Astrocyte of the cerebellum (primary cell): ENCODE measurements around the gene CRYBA1.
A peak's percentile ranks its signal among the peaks of the same experiment; 100 is the strongest.

Experiments used
- DNase-seq: peaks from one replicate; pipeline ENCODE4 v3.0.0-alpha.2; 2011; ENCODE audit warnings: low read depth
- H3K4me3 ChIP-seq: 2 replicates; pipeline ENCODE4 v1.5.1; 2011; ENCODE audit warnings: mild to moderate bottlenecking, low read depth, low read length, moderate library complexity
- in situ Hi-C: cut with HindIII; loops from 2 replicates; pipeline ENCODE4 v1.10.0; 2017; ENCODE audit warnings: low sequenced_read_pairs
- TF ChIP-seq, protein P1 (sequence below): IDR thresholded peaks from 2 replicates; pipeline ENCODE4 v1.5.1; 2012; ENCODE audit warnings: low read length, low read depth, moderate library complexity, mild to moderate bottlenecking; ENCODE audit errors: missing control alignments

The CRYBA1 gene

GRCh38 chr17:29210879-29211278 lies 35.8 kb upstream of the CRYBA1 start:
- in situ Hi-C loops: loop anchor here (5.0 kb wide), 2 partner anchors 54 to 84 kb away; no protein-coding TSS in a partner anchor
- no peak overlapping the region for H3K4me3 ChIP-seq
- TF ChIP-seq, protein P1, sequence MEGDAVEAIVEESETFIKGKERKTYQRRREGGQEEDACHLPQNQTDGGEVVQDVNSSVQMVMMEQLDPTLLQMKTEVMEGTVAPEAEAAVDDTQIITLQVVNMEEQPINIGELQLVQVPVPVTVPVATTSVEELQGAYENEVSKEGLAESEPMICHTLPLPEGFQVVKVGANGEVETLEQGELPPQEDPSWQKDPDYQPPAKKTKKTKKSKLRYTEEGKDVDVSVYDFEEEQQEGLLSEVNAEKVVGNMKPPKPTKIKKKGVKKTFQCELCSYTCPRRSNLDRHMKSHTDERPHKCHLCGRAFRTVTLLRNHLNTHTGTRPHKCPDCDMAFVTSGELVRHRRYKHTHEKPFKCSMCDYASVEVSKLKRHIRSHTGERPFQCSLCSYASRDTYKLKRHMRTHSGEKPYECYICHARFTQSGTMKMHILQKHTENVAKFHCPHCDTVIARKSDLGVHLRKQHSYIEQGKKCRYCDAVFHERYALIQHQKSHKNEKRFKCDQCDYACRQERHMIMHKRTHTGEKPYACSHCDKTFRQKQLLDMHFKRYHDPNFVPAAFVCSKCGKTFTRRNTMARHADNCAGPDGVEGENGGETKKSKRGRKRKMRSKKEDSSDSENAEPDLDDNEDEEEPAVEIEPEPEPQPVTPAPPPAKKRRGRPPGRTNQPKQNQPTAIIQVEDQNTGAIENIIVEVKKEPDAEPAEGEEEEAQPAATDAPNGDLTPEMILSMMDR: no peak
- no peak for DNase-seq

GRCh38 chr17:29212094-29212631 lies 34.5 kb upstream of the CRYBA1 start:
- no peak overlapping the region for H3K4me3 ChIP-seq
- TF ChIP-seq, protein P1: no peak
- in situ Hi-C loops: loop anchor here (5.0 kb wide), 2 partner anchors 55 to 85 kb away; no protein-coding TSS in a partner anchor
- no peak for DNase-seq

GRCh38 chr17:29212681-29213121 lies 34.0 kb upstream of the CRYBA1 start:
- no peak for DNase-seq
- H3K4me3 ChIP-seq: no peak overlapping the region
- in situ Hi-C loops: loop anchor here (5.0 kb wide), 2 partner anchors 55 to 85 kb away; no protein-coding TSS in a partner anchor
- TF ChIP-seq, protein P1: no peak

- no peak overlapping the region for H3K4me3 ChIP-seq
- DNase-seq: no peak
- in situ Hi-C loops: loop anchor here (5.0 kb wide), 2 partner anchors 57 to 87 kb away; no protein-coding TSS in a partner anchor
- TF ChIP-seq, protein P1: no peak
These were observed 32.2 kb upstream of the CRYBA1 start for GRCh38 chr17:29214215-29215146.

DNA sequence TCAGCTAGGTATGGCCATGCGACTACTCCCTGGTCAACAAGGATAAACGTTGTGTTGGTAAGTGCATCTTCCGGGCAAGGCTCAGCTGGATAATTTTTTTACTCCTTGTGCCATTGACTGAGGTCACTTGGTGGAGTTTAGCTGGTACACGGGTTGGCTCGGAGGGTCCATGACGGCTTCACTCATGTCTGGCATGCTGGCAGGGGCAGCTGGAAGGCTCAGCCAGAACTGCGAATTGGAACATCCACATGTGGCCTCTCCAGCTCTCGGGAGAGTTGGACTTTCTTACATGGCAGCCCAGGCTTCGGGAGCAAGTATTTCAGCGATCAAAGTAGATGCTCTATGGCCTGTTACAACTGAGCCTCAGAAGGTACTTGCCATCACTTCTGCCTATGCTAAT lies 31.5 kb upstream of the CRYBA1 start:
- TF ChIP-seq, protein P1: no peak
- H3K4me3 ChIP-seq: no peak overlapping the region
- in situ Hi-C loops: no loop called here
- DNase-seq: no peak

- DNase-seq: peak; percentile 34
- in situ Hi-C loops: no loop called here
- TF ChIP-seq, protein P1: no peak
- no peak overlapping the region for H3K4me3 ChIP-seq
These were observed 30.9 kb upstream of the CRYBA1 start for GRCh38 chr17:29215717-29216116.
